LNCAP (cell line): Measurements from ENCODE around the gene HNMT.

Source experiments
- CTCF ChIP-seq: fragments of 450-650 bp; IDR thresholded peaks from 2 replicates; pipeline ENCODE4 v1.5.1; 2017; ENCODE audit warnings: mild to moderate bottlenecking

Gene HNMT

GRCh38 chr2:137942833-137943677 is 21.2 kb upstream of the HNMT start:
- no peak for TF ChIP-seq CTCF

GRCh38 chr2:137943678-137944347 is 20.5 kb upstream of the HNMT start:
- TF ChIP-seq CTCF, result peak; percentile 16; the same call in 1 of the 2 replicates

GRCh38 chr2:137944714-137945113 is 19.6 kb upstream of the HNMT start:
- TF ChIP-seq CTCF, result no peak

- no peak for TF ChIP-seq CTCF
Measured at GRCh38 chr2:137945229-137945628, 19.0 kb upstream of the HNMT start.

- TF ChIP-seq CTCF, result no peak
Measured at GRCh38 chr2:137946227-137946626, 18.0 kb upstream of the HNMT start.

- TF ChIP-seq CTCF, result no peak
Measured at GRCh38 chr2:137947032-137947727, 17.1 kb upstream of the HNMT start.

GRCh38 chr2:137947728-137948336 is 16.4 kb upstream of the HNMT start:
- peak; percentile 60 for TF ChIP-seq CTCF
